Gastroesophageal sphincter (tissue), 3 donors: ENCODE measurements around the gene HDAC10.

Source experiments
- CTCF ChIP-seq, 4 experiments: fragments of 200-600 bp in 2 of 4; fragments of 450-650 bp in 2 of 4; sonication (generic) in 1 of 4; IDR thresholded peaks; one replicate each; pipeline ENCODE4 v1.5.1; 2017 to 2019; ENCODE audit warnings: antibody characterized with exemption in 4 of 4, mild to moderate bottlenecking in 2 of 4, moderate library complexity in 2 of 4
- EP300 ChIP-seq: sonication (generic); formaldehyde crosslinking; IDR thresholded peaks from one replicate; pipeline ENCODE4 v1.6.1; 2017; ENCODE audit warnings: antibody characterized with exemption, mild to moderate bottlenecking
- POLR2A ChIP-seq, 2 donors: fragments of 450-650 bp; IDR thresholded peaks; one replicate each; pipeline ENCODE4 v1.6.1; 2017; ENCODE audit warnings: antibody characterized with exemption in 2 of 2, mild to moderate bottlenecking in 2 of 2, moderate library complexity in 1 of 2

- TF ChIP-seq CTCF (IDR thresholded peaks at IDR 0.05) (no peak), EP300 (no peak), POLR2A (IDR thresholded peaks at IDR 0.05) (no peak)
Measured at GRCh38 chr22:50264946-50265669, 14.0 kb upstream of the HDAC10 start.
